Measurements from ENCODE around the gene USPL1.

GRCh38 chr13:30629527-30629926 lies 11.8 kb downstream of the USPL1 start:
- no peak for TF ChIP-seq CTCF (IDR thresholded peaks at IDR 0.05)
- no peak for TF ChIP-seq POLR2AphosphoS5 (IDR thresholded peaks at IDR 0.05)
- TF ChIP-seq POLR2A (IDR thresholded peaks at IDR 0.05): no peak
